Stimulated activated CD4-positive, alpha-beta T cell treated with anti-CD3 and anti-CD28 coated beads, Interleukin-1b, Interleukin-23, amount 100 ng/mL, for 24 hours (primary cell): Measurements from ENCODE around the gene CCDC9B.

Experiments
- DNase-seq, 4 experiments: peaks; one replicate each; pipeline ENCODE4 v3.0.0-alpha.2; 2020; ENCODE audit warnings: low read depth in 4 of 4, low spot score in 1 of 4

The CCDC9B gene

GRCh38 chr15:40331026-40331425 lies 9.7 kb downstream of the CCDC9B start:
- DNase-seq = no peak

GRCh38 chr15:40330368-40330836 lies 10.3 kb downstream of the CCDC9B start:
- DNase-seq = no peak

GRCh38 chr15:40329804-40330203 lies 10.9 kb downstream of the CCDC9B start:
- no peak for DNase-seq

GRCh38 chr15:40328751-40329150 lies 12.0 kb downstream of the CCDC9B start:
- no peak for DNase-seq

- no peak for DNase-seq
Observed at GRCh38 chr15:40328176-40328575, 12.6 kb downstream of the CCDC9B start.

- no peak for DNase-seq
Observed at GRCh38 chr15:40327457-40327856, 13.3 kb downstream of the CCDC9B start.

GRCh38 chr15:40325700-40326099 lies 15.0 kb downstream of the CCDC9B start:
- no peak for DNase-seq

- no peak for DNase-seq
Observed at GRCh38 chr15:40325188-40325587, 15.6 kb downstream of the CCDC9B start.

GRCh38 chr15:40323953-40324937 lies 16.5 kb downstream of the CCDC9B start:
- peak in 1 of 4 experiments; percentile 31 for DNase-seq

GRCh38 chr15:40323239-40323952 lies 17.3 kb downstream of the CCDC9B start, which contains the start of gene INAFM2:
TSS of gene INAFM2 (plus strand) at chr15:40323692. CDS start at chr15:40324056, 364 bp downstream.
- peak; percentile 61 to 87 (median 80) for DNase-seq

GRCh38 chr15:40322531-40323238 lies 18.1 kb downstream of the CCDC9B start:
- DNase-seq = no peak

- peak in 1 of 4 experiments; percentile 28 for DNase-seq
Observed at GRCh38 chr15:40320931-40321371, 19.8 kb downstream of the CCDC9B start.

GRCh38 chr15:40320409-40320808 lies 20.3 kb downstream of the CCDC9B start:
- no peak for DNase-seq

GRCh38 chr15:40317580-40317979 lies 23.2 kb downstream of the CCDC9B start:
- no peak for DNase-seq

GRCh38 chr15:40316931-40317330 lies 23.8 kb downstream of the CCDC9B start:
- DNase-seq = no peak

GRCh38 chr15:40314723-40315276 lies 25.9 kb downstream of the CCDC9B start:
- DNase-seq = no peak

- no peak for DNase-seq
Observed at GRCh38 chr15:40313531-40314398, 27.0 kb downstream of the CCDC9B start.

GRCh38 chr15:40312370-40313158 lies 28.2 kb downstream of the CCDC9B start:
- DNase-seq = no peak

GRCh38 chr15:40310993-40311392 lies 29.7 kb downstream of the CCDC9B start:
- no peak for DNase-seq
